Measurements from ENCODE around the gene PSORS1C1.
"Not testable (repeated sequence)": the region's sequence is repeated elsewhere in the genome, so short reads cannot be mapped to it uniquely, and the experiment has no call there.

Gene PSORS1C1

GRCh38 chr6:31180500-31180899 lies 65.9 kb downstream of the PSORS1C1 start:
- peak in 1 of 2 donors; percentile 30 for DNase-seq

- not testable (repeated sequence) for DNase-seq
Measured at GRCh38 chr6:31183287-31183686, 68.7 kb downstream of the PSORS1C1 start.

GRCh38 chr6:31183859-31184258 lies 69.3 kb downstream of the PSORS1C1 start:
- not testable (repeated sequence) for DNase-seq

- not testable (repeated sequence) for DNase-seq
Measured at GRCh38 chr6:31185695-31186051, 71.1 kb downstream of the PSORS1C1 start.

- DNase-seq: no peak
Measured at GRCh38 chr6:31186052-31186734, 71.6 kb downstream of the PSORS1C1 start.

- no peak for DNase-seq
Measured at GRCh38 chr6:31187780-31188194, 73.2 kb downstream of the PSORS1C1 start.

- DNase-seq: not testable (repeated sequence)
Measured at GRCh38 chr6:31189223-31189622, 74.6 kb downstream of the PSORS1C1 start.
